A549 (cell line): ENCODE results near the gene CIB4. TPM values are rescaled to one million over a fixed set of nuclear protein-coding genes. Genes with fewer than 3 reads are reported as not detected.
A peak's percentile ranks its signal among the peaks of the same experiment; 100 is the strongest.

Experiments used
- ATAC-seq, 2 experiments: fragments of 200-7000 bp in 1 of 2; fragments of >200 bp in 1 of 2; cut with Nextera tagmentation in 1 of 2; cut with Tn5 transposase in 1 of 2; 3 replicates each; pipeline versions ENCODE4 v1.8.0 to v1.9.1; 2018 to 2020; ENCODE audit warnings: mild to moderate bottlenecking in 1 of 2, moderate library complexity in 1 of 2
- CTCF ChIA-PET: fragments of 300-600 bp; sonication (Branson Sonifier 250); formaldehyde crosslinking; extraction: SDS; loops from one replicate; lab custom pipeline; 2021; ENCODE audit warnings: antibody characterized with exemption, inconsistent platforms; lab: Yijun Ruan, JAX
- POLR2A ChIA-PET: fragments of 350-600 bp; formaldehyde crosslinking; extraction: SDS; loops from one replicate; lab custom pipeline; 2021; ENCODE audit warnings: antibody characterized with exemption, inconsistent platforms; lab: Yijun Ruan, JAX
- DNase-seq, 2 experiments: peaks; one replicate each; pipeline versions ENCODE4 v3.0.0 to v3.0.0-alpha.2; 2011 to 2016; ENCODE audit warnings: low read depth in 1 of 2, low spot score in 1 of 2
- FAIRE-seq: peaks from 2 replicates; lab custom pipeline; 2011; peaks lifted over from hg19 to GRCh38; lab: Jason Lieb, UNC
- H3K27ac ChIP-seq, 2 experiments: fragments of >200 bp; sonication (Bioruptor Twin); formaldehyde crosslinking; 3 replicates each; pipeline ENCODE4 v1.5.1; 2016 to 2017
- H3K4me1 ChIP-seq: fragments of >200 bp; sonication (Bioruptor Twin); formaldehyde crosslinking; 3 replicates; pipeline ENCODE4 v1.6.1; 2016
- H3K4me2 ChIP-seq: fragments of >200 bp; sonication (Bioruptor Twin); formaldehyde crosslinking; 3 replicates; pipeline ENCODE4 v1.6.1; 2016
- H3K4me3 ChIP-seq: fragments of >200 bp; sonication (Bioruptor Twin); formaldehyde crosslinking; 3 replicates; pipeline ENCODE4 v1.5.1; 2016
- H3K9me3 ChIP-seq: fragments of >200 bp; sonication (Bioruptor Twin); formaldehyde crosslinking; 3 replicates; pipeline ENCODE4 v1.6.1; 2016
- BCL3 ChIP-seq: fragments of >200 bp; sonication (Bioruptor Twin); formaldehyde crosslinking; IDR thresholded peaks from 3 replicates; pipeline ENCODE4 v1.6.1; 2016
- CBX8 ChIP-seq: fragments of 200-600 bp; sonication (generic); IDR thresholded peaks from 2 replicates; pipeline ENCODE4 v1.6.1; 2016
- CEBPB ChIP-seq, 2 experiments: fragments of >200 bp in 1 of 2; sonication (Bioruptor Twin) in 1 of 2; formaldehyde crosslinking in 1 of 2; IDR thresholded peaks; 2 replicates each; pipeline ENCODE4 v1.6.1; 2012 to 2016
- CHD4 ChIP-seq: fragments of 200-600 bp; sonication (generic); IDR thresholded peaks from 2 replicates; pipeline ENCODE4 v1.6.1; 2016; ENCODE audit warnings: antibody characterized with exemption, mild to moderate bottlenecking, borderline replicate concordance
- E2F6 ChIP-seq: IDR thresholded peaks from 2 replicates; pipeline ENCODE4 v1.6.1; 2012; ENCODE audit warnings: low read depth, borderline replicate concordance
- HMGXB4 ChIP-seq: fragments of 250-450 bp; sonication (Bioruptor Pico); IDR thresholded peaks from 2 replicates; pipeline ENCODE4 v1.5.0; 2021; ENCODE audit warnings: mild to moderate bottlenecking, moderate library complexity, borderline replicate concordance
- JUN ChIP-seq, 2 experiments: fragments of >200 bp; sonication (Bioruptor Twin); formaldehyde crosslinking; IDR thresholded peaks; 2 replicates in 1 of 2; 3 replicates in 1 of 2; pipeline ENCODE4 v1.6.1; 2016 to 2017
- REST ChIP-seq: fragments of 200-600 bp; sonication (generic); IDR thresholded peaks from 2 replicates; pipeline ENCODE4 v1.6.1; 2016; ENCODE audit warnings: antibody characterized with exemption, mild to moderate bottlenecking, moderate library complexity
- RFX5 ChIP-seq: fragments of 450-650 bp; IDR thresholded peaks from 2 replicates; pipeline ENCODE4 v1.7.1; 2014; ENCODE audit warnings: antibody characterized with exemption, mild to moderate bottlenecking, moderate library complexity
- SREBF2 ChIP-seq: fragments of 450-650 bp; IDR thresholded peaks from 2 replicates; pipeline ENCODE4 v1.6.1; 2014; ENCODE audit warnings: mild to moderate bottlenecking, moderate library complexity
- ZC3H11A ChIP-seq: fragments of 450-650 bp; IDR thresholded peaks from 2 replicates; pipeline ENCODE4 v1.6.1; 2014; ENCODE audit warnings: antibody characterized with exemption, mild to moderate bottlenecking
- ZFP36 ChIP-seq: fragments of 450-650 bp; IDR thresholded peaks from 2 replicates; pipeline ENCODE4 v1.6.1; 2014; ENCODE audit warnings: borderline replicate concordance; ENCODE audit not compliant: partially characterized antibody
- ZSCAN20 ChIP-seq: fragments of 250-450 bp; sonication (Bioruptor Pico); IDR thresholded peaks from 2 replicates; pipeline ENCODE4 v1.8.0; 2022; ENCODE audit warnings: mild to moderate bottlenecking, moderate library complexity
- whole genome bisulfite sequencing: methylation state at CpG from one replicate; pipeline ENCODE4 v1.1.6; 2017; ENCODE audit errors: missing lambda C conversion rate; 5-methylcytosine and 5-hydroxymethylcytosine counted together
- polyA plus RNA-seq, 4 experiments: library from polyadenylated mRNA; depleted of rRNA in 3 of 4; stranded (reverse); fragments of >200 nt; fragmentation: RNase III in 1 of 4; extraction: RNeasy Plus Mini Kit Qiagen cat#74134 plus additional on column Dnase treatment in 1 of 4; gene quantifications; 2 replicates in 3 of 4; 3 replicates in 1 of 4; pipeline ENCODE4 v1.2.3, GENCODE V29; 2011 to 2017

Gene CIB4
- polyA plus RNA-seq, 2 of the 4 experiments (the other 2 are of a cell fraction): 0.30 to 1.0 TPM

GRCh38 chr2:26540961-26541360, 100.2 kb downstream of the CIB4 start:
- TF ChIP-seq JUN (IDR thresholded peaks at IDR 0.05) (no peak), CEBPB (IDR thresholded peaks at IDR 0.05) (no peak), BCL3 (no peak), SREBF2 (no peak), RFX5 (no peak), CHD4 (no peak), REST (no peak), CBX8 (no peak), E2F6 (no peak)
- DNase-seq (no peak), FAIRE-seq (no peak), ATAC-seq (no peak)
- H3K4me1 ChIP-seq: peaks cover 3% of the 10 kb centered on the region; the same call in 1 of the 3 replicates
- H3K27ac ChIP-seq: no peak overlapping the region
- H3K4me3 ChIP-seq: no peak overlapping the region
- ChIA-PET CTCF (interaction anchor here (0.8 to 4.2 kb wide), 14 partner anchors 8 to 305 kb away, joined by 3 to 28 read pairs (median 4); a partner anchor contains a TSS), POLR2A (no interaction called here)
- H3K9me3 ChIP-seq: no peaks in the 10 kb centered on the region
- no peak overlapping the region for H3K4me2 ChIP-seq
- WGBS: 69% methylated on average over 6 of the region's 6 CpGs

GRCh38 chr2:26540306-26540705, 100.9 kb downstream of the CIB4 start:
- Histone ChIP-seq H3K4me3 (no peak overlapping the region), H3K4me2 (no peak overlapping the region), H3K27ac (no peak overlapping the region), H3K4me1 (peaks cover 3% of the 10 kb centered on the region; the same call in 1 of the 3 replicates), H3K9me3 (no peaks in the 10 kb centered on the region)
- no peak for TF ChIP-seq ZC3H11A
- TF ChIP-seq ZFP36: no peak
- TF ChIP-seq ZSCAN20 (CRISPR knock-in tag): no peak
- peak; percentile 34; the same call in 1 of the 2 replicates for TF ChIP-seq REST
- TF ChIP-seq HMGXB4: no peak
- no peak for TF ChIP-seq E2F6
- 72% methylated on average over 10 of the region's 10 CpGs for WGBS
- FAIRE-seq (no peak), DNase-seq (no peak), ATAC-seq (no peak)
- ChIA-PET POLR2A (no interaction called here), CTCF (interaction anchor here (0.8 to 4.2 kb wide), 11 partner anchors 9 to 306 kb away, joined by 3 to 28 read pairs (median 6); a partner anchor contains a TSS)
